Left ventricle myocardium inferior (tissue), 1 donor: ENCODE results near the gene CYREN. TPM values are rescaled to one million over a fixed set of nuclear protein-coding genes. Genes with fewer than 3 reads are reported as not detected.

Source experiments
- DNase-seq: peaks from one replicate; pipeline ENCODE4 v3.0.0-alpha.2; 2020
- H3K27ac ChIP-seq: fragments of 200-600 bp; replicated peaks from 2 replicates; pipeline ENCODE4 v1.8.0; 2021
- H3K27me3 ChIP-seq: fragments of 200-600 bp; 2 replicates; pipeline ENCODE4 v1.8.0; 2021; ENCODE audit warnings: low read depth
- H3K36me3 ChIP-seq: fragments of 200-600 bp; 2 replicates; pipeline ENCODE4 v1.8.0; 2021
- H3K4me1 ChIP-seq: fragments of 200-600 bp; 2 replicates; pipeline ENCODE4 v1.8.0; 2021
- H3K4me3 ChIP-seq: fragments of 200-600 bp; 2 replicates; pipeline ENCODE4 v1.8.0; 2021; ENCODE audit warnings: mild to moderate bottlenecking, moderate library complexity
- H3K9me3 ChIP-seq: fragments of 200-600 bp; replicated peaks from 2 replicates; pipeline ENCODE4 v1.8.0; 2021
- CTCF ChIP-seq: fragments of 200-600 bp; IDR thresholded peaks from 2 replicates; pipeline ENCODE4 v1.8.0; 2021; ENCODE audit warnings: antibody characterized with exemption, mild to moderate bottlenecking, borderline replicate concordance
- intact Hi-C: fragments of 100-400 bp; cut with micrococcal nuclease; formaldehyde crosslinking; loops from one replicate; pipeline ENCODE4 v1.11.0; 2022
- total RNA-seq: library from RNA; stranded (reverse); fragmentation: NEBNext Ultra II Directional; extraction: Animal tissue kit (Norgen Biotek cat#: 25700); gene quantifications from one replicate; pipeline ENCODE4 v1.2.1, GENCODE V29; 2021
- donor health status: DM: no; HTN: yes; CAD: no; lungs with severe emphysema.

Gene CYREN
- total RNA-seq, 1 donor from 2014 or later = 29.8 TPM

GRCh38 chr7:135152442-135152841, 18.1 kb downstream of the CYREN start:
- Histone ChIP-seq H3K4me3 (no peak overlapping the region), H3K36me3 (peaks cover 43% of the 10 kb centered on the region), H3K4me1 (peaks cover 64% of the 10 kb centered on the region), H3K27me3 (no peaks in the 10 kb centered on the region), H3K9me3 (peaks cover 39% of the 10 kb centered on the region), H3K27ac (peak overlapping the region; percentile 98)
- no peak for DNase-seq
- no peak for TF ChIP-seq CTCF
- intact Hi-C loops = no loop called here

GRCh38 chr7:135151533-135151932, 19.0 kb downstream of the CYREN start:
- intact Hi-C loops = no loop called here
- H3K36me3 ChIP-seq = peaks cover 36% of the 10 kb centered on the region
- peak overlapping the region; percentile 74 for H3K4me3 ChIP-seq
- peak overlapping the region; percentile 98 for H3K27ac ChIP-seq
- peaks cover 66% of the 10 kb centered on the region for H3K4me1 ChIP-seq
- no peak for TF ChIP-seq CTCF
- H3K27me3 ChIP-seq = no peaks in the 10 kb centered on the region
- peaks cover 32% of the 10 kb centered on the region for H3K9me3 ChIP-seq
- DNase-seq = no peak

GRCh38 chr7:135151132-135151531, 19.4 kb downstream of the CYREN start:
- intact Hi-C loops = no loop called here
- H3K27ac ChIP-seq = peak overlapping the region; percentile 98
- H3K4me1 ChIP-seq = peaks cover 70% of the 10 kb centered on the region
- H3K4me3 ChIP-seq = peak overlapping the region; percentile 74
- peaks cover 33% of the 10 kb centered on the region for H3K36me3 ChIP-seq
- no peak for DNase-seq
- TF ChIP-seq CTCF = no peak
- peaks cover 28% of the 10 kb centered on the region for H3K9me3 ChIP-seq
- no peaks in the 10 kb centered on the region for H3K27me3 ChIP-seq

GRCh38 chr7:135150072-135150782, 20.3 kb downstream of the CYREN start:
- Histone ChIP-seq H3K4me3 (peak overlapping the region; percentile 74), H3K27me3 (no peaks in the 10 kb centered on the region), H3K27ac (peak overlapping the region; percentile 98), H3K36me3 (peaks cover 26% of the 10 kb centered on the region), H3K9me3 (peaks cover 19% of the 10 kb centered on the region), H3K4me1 (peaks cover 79% of the 10 kb centered on the region)
- intact Hi-C loops = no loop called here
- no peak for TF ChIP-seq CTCF
- DNase-seq = no peak

GRCh38 chr7:135147899-135148721, 22.4 kb downstream of the CYREN start, which contains the start of gene TMEM140:
TMEM140 (plus strand) TSS chr7:135148072; CDS start chr7:135164442, 16,370 bp downstream.
- Histone ChIP-seq H3K4me1 (peaks cover 87% of the 10 kb centered on the region), H3K27ac (peak within 1 kb of the TSS; percentile 98), H3K4me3 (peak within 1 kb of the TSS; percentile 74), H3K9me3 (no peaks in the 10 kb centered on the region), H3K36me3 (peaks cover 18% of the 10 kb centered on the region), H3K27me3 (no peaks in the 10 kb centered on the region)
- DNase-seq = no peak
- intact Hi-C loops = loop anchor here (10.0 kb wide), 1 partner anchor 163 kb away; the partner anchor contains the start of gene AGBL3
- TF ChIP-seq CTCF = peak; percentile 26
